DMS53 treated with DMSO at 0.1 percent for 48 hours (cell line): ENCODE measurements around the gene CACNA1E.

Experiments
- DNase-seq: peaks from one replicate; lab custom pipeline; 2025; ENCODE audit not compliant: unreplicated experiment; lab: John Stamatoyannopoulos, UW

Gene CACNA1E

DNA sequence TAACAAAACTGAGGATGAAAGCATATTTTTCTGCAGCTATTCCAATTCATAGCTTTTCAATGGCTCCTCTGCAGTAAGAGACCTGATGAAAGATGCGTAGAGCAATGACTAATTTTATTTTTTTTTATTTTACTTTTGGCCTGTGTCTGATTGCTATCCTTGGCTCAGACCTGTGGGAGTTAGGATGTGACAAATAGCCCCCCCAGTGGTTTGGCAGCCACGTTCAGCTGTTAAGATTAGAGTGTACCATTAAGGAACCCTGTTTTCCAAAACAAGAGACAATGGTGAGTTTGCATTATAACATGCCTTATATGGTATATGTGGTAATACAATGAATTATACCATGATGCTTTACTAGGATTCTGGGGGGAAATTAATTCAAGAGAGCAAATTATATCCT is 264.7 kb downstream of the CACNA1E start:
- no peak for DNase-seq

DNA sequence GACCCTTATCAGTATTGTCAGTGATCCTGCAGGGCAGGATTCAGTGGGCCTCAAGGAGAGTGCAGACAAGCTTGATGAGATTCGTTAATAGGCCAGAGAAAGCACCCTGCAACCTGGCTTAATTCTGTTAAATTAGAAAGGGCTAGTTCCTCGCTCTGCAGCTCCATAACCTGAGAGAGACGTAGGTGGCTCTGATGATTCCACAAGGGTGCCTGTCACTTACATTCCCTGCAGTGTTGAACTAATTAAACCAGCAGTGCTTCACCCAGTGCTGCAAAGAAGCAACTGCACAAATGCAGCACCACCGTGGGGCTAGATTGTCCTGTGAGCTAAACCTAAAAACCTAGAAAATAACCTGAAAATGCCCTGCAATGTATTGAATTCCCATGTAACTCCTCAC is 270.8 kb downstream of the CACNA1E start:
- DNase-seq, result no peak

DNA sequence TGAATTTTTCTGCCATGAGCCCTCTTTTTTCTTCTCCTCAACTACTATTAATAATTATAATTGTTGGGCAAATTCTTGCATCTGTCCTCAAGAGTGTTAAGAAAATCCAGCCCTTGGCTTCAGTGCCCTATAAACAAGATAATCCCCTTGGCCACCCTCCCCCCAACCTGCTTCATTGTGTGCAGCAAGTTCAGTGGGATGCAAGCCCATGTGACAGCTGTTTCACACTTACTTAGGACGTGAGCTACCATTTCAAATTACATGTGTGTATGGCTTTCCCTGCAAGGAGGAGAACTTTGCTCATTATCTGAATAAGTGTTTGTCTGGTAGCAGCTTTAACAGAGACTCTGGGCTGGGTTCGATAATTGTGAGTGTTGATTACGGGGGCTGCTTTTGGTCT is 276.2 kb downstream of the CACNA1E start:
- DNase-seq, result no peak

DNA sequence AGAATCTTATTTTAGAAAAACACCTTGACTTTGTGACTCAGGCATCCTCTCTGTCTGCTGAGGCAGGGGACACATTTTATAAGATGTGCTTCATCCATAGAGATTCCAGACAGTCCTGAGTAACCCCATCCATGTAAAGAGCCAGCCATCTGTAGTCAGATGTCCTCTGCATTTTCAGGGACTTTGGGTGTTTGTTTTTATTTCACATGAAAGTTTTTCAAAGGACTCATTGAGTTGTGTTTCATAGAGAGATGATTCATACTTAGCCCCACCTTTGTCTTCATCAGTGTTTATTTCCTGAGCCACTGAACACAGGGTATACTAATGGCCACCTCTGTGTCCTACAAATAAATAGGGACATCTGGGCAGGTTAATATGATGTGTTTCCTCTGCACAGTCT is 280.4 kb downstream of the CACNA1E start:
- DNase-seq, result peak; percentile 18

DNA sequence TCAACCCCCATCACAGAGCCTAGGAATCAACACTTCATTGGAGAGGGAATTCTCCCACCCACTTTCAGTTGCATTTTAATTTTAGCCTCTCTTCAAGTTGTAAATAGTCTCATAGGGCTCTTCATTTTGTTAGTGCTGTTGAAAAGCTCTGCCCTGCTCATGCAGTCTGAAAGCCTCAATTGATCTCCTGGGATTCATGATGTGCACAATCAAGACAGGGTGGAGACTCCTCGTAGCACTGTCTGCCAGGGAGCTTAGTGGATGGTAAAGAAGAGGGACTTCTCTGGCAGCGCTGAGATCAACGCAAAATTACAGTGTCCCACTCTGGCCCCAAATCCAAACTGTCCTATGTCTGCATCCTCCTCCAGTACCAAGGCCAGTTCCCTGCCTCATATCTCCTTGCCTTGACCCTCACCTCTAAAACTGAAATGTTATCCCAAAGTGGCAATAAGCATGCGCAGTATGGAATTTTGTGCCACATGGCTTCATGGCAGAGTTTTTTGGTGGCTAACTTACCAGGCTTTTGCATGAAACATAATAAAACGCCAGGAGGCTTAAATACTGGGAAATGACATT is 282.2 kb downstream of the CACNA1E start:
- no peak for DNase-seq

DNA sequence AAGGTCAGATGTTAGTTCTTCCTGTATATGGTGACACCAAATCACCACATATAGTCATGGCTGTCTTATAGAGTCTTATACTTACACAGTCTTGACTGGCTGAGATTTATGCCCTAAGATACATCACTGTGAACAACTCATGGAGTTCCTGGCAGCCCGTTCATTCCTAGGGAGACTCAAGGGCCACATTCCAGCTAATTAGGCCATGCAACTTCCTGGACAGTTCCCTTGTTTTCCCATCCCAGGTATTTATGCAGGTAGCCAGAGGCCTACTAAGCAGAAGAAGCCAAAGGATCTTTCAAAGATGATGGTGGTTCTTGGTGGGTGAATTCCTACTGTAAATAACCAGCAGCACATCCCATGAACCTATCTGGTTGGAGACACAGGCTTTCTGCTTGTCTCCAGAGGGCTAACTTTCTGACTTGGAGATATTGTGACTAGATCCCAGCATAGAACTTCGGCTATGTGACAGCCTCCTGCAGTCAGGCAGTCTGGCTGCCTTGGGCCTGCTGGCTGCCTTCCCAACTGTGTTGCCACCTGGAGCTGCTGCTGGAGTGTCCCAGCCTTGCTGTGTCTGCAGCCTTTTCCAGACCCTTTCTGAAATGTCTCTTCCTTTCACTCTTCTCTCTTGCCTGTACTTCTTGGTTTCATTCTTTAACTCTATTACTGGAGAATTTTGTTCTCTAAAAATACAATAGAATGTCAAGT is 283.8 kb downstream of the CACNA1E start:
- no peak for DNase-seq

DNA sequence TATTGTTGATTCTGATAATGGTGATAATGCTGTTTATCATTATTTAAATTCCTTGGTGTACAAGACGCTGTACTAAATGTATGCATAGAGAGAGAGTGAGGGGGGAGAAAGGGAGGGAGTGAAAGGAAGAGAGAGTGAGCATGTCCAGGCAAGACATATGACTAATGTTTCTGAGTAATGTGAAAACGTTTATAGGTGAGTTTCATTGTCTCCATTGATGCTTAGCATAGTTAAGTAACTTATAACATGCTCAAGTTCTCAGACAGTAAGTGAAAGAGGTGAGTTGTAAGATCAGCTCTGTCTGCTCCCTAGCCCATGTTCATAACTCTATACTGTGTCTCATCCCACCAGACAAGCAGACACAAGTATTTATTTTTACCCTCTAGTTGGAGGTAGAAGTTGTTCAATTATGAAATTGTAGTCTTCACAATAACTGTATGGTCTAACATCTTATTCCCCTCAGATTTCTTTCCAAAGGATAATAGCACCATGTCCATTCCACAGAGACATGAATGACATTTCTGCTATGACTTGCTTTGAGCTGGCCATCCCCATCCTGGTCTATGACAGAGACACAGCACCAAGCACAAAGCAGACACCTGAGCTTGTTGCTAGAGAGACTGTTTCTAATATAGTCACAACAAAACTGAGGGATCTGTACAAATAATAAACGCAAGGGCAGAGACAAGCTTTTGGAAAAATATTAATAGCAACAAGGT is 285.1 kb downstream of the CACNA1E start:
- no peak for DNase-seq

DNA sequence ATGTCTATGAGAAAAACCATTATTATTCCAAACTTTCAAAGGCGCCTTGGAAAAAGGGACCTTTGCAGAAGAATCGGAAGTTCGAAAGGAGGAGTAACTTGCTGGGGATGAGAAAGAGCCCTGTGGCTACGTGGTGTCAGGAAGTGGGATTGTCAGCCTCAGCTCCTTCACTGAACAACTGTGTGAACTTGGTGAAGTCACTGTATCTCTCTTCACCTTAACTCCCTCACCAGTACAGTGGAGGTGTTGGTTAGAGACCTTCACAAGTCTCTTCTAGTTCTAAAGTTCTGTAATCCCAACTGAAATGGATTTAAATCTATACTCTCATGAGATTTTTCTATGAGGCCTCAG is 285.6 kb downstream of the CACNA1E start:
- no peak for DNase-seq

DNA sequence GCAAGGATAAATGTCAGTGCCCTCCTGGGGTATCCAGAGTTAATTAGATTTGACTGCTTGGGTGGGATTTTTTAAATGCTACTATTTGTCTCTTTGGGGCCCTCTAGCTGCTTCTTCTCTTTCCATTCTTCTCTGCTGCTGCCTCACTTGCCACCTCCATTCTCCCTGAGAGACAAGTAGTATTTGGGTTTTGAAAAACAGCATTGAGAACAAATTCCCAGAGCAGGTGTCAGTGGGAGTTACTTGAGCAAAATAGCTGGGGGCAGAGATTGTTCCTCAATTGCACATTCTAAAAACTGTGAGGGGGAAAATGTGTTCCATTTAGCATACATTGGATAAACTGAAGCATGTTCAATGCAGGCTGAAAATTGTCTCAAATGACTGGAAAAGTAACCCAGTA is 286.5 kb downstream of the CACNA1E start:
- DNase-seq, result no peak

DNA sequence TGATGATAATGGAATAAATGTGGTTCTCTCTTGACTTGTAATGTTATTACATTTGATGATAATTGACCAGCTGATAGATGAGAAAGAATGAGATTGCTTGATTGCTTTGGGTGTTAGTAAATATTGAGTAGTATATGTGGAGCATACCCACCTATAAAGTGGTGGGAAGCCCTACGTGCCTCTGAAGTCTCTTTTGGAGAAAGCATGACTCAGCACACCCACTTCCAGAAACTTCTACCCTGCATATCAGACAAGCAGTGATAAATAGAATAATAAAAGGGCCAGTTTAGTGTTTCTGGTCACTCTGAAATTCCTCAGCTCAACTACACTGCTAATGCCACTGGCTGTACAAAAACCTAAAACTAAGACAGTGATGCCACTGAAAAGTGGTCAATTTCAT is 289.4 kb downstream of the CACNA1E start:
- no peak for DNase-seq

DNA sequence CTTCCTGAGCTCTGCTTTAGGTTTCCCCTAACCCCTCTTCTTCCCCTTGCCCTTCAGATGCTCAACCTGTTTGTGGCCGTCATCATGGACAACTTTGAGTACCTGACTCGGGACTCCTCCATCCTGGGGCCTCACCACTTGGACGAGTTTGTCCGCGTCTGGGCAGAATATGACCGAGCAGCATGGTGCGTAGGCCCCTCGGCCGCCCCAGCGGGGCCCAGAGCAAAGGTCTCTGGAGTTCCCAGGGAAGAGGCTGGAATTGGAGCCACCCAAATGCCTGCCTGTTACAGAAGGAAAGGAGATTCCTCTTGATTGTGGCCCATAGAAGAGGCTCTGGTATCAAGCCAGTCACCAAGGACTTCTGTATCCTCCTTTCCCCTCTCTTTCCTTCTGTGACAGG is 292.7 kb downstream of the CACNA1E start:
- DNase-seq, result no peak

DNA sequence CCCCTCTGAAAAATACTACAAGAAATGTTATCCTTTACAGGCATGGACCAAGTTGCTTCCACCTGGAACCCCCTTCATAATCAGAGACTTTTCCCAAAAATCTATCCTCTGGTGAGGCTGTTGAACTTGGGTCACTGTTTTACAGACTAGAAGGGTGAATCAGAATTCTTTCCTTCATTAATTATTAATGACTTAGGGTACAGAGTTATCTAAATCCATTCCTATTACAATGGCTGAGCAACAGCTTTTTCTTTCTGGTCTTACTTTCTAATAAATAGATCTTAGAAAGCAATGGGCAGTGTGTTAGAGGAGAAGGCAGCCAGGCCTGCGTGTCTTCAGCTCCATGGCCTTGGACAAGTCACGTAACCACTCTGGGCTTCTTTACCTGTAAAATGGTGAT is 294.0 kb downstream of the CACNA1E start:
- DNase-seq, result no peak

DNA sequence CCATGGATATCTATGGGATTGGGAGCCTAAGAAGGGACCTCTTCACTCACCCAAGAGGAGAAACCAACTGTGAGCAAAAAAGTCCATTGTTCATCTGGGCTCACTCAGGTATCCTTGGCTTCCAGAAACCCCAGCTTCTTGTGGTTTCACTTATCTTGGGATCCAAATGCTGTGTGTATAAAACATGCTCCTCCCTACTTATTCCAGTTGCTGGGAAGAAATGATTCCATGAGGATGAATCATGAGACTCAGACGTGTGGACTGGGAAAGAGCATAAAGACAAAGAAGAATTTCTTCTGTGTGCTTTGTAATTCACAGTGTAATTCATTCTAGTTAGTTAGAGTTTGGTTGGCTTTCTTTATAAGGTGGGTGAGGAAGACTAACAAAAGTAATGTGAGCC is 294.5 kb downstream of the CACNA1E start:
- DNase-seq, result no peak

DNA sequence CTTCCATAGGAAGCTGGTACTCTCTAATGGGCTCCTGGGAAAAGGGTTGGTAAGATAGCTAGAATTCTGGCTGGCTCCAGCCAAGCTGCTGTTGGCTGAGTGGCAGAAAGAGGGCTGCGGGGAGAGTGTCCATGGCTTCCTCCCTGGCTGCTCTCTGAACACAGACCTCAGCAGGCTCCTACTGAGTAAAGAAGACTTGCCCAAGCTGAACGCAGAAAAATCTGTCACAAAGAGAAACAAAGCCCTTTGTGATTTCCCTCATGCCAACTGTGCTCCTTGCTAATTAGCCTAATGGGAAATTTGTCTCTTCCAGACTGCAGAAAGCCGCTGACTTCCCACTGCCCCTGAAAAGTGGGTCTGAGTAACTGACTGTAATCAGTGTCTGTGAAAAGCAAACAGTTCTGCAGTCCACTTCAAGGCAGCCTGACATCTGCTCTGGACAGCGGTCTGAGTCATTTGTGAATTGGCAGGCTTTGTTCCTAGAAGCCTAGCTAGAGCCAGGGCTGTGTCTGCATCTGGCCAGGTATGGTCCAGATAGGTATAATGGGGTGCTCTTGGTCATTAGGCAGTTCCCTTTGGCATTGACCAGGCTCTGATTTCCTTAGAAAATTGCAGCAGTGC is 295.4 kb downstream of the CACNA1E start:
- DNase-seq, result peak; percentile 89

DNA sequence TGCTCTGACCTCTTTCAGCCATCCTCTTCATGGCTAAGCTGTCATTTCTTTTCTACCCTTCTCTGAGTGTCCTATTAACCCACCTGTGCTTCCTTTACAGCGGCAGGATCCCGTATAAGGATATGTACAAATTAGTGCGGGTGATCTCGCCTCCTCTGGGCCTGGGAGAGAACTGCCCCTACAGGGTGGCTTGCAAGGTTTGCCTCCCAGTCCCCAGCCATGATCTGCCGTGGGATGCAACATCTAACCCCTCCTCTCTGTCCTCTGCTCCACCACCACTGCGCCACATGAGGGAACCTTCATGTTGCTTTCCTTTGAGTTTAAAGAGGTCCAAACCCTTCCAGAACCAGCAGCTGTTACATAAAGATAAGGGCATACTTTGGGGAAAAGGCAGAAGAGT is 296.0 kb downstream of the CACNA1E start:
- DNase-seq, result peak; percentile 35

DNA sequence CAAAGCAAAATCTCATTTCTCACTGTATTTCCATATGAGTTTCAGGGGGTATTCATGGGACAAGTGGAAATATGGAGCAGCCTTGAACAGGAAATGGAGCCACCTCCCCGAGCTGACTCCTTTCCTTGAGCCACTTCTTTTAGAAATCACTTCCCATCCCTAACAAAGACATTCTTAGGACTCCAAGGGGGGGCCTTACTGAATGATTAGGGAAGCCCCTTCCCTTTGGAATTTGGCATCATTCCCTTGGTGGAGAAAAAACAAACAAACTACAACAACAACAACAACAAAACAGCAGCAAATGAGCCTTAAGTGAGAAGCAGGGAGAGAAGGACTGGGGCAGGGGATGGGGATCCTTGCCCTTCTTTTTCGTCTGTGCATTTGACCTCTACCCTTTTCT is 299.9 kb downstream of the CACNA1E start:
- DNase-seq, result no peak

DNA sequence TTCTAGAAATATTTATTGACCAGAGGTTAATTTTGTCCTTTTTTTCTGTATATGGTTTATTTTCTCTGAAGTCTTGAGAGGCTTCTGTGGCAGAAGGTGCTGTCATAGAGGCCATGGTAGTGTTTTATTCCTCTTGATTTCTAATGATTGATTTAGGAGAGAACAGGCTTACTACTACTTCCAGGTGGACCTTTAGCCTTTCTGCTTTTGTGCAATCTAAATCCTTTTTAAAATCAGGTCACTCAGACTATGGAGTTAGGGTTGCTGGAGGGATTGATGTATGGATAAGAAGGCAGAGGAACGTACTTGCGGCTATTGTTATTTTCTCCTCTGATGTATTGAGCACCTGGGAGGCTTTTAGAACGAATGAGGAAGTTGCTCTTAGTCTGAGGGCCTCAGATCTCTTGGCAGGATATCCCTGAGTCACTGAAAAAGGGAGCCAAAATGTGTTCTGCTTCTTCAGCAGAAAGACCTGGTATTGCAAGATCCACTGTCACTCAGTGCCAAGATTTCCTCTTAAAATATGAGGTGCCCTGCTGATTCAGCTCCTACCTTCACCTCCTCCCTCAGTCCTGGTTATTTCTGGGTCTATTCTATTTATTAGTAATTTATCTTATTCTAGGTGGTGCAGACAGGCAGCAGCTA is 300.8 kb downstream of the CACNA1E start:
- no peak for DNase-seq

DNA sequence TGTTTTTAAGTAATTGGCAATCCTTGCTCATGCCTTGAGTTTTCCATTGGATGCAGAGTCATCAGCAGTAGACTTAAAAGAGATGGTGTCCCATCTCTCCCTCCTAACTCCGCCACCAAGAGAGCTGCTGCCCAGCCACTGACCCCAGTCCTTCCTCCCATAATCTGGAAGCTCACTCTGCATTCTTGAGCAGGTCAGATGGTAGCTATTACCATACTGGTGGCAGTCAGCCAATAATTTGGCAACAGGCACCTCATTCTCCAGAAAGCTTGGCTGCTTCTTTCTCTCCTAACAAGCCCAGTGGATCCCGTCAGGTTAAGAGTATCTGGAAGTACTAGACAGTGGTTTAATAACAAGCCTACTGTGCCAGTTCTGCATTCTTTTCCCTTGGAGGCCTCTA is 306.1 kb downstream of the CACNA1E start:
- no peak for DNase-seq

DNA sequence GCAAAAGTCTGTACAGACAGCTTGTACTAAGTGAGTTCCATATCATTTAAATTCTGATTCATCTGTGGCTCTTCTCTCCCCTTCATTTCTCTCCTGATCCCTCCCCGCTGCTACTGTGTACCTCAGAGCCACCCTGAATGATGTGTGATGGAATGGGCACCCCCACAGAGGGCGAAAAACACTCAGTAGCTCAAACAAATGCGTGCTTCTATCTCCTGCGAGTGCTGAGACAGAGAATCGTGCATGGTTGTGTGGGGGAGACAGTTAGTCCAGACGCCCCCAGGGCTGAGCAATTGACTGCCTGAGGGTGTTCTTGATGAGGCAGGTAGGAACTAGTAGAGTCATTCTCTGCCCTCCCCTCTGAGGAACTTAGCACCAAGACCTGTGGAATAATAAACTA is 308.4 kb downstream of the CACNA1E start:
- DNase-seq, result no peak

DNA sequence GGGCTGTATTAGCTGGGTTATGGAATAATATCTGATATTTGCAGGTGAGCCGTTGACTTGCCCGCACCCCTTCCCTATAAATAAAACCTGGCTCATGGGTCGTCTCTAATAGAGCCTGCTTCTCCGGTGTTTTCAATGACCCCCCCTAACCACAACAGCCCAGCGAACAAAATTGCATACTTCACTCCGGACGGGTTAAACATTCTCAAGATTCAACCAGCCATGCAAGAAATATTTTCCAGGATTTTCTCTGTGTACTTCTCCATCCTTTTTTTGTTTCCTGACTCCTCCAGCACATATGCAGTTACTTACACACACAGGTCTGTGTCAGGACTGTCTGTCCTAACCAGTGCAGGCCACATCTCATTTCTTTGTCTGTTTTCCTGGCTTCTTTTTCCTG is 310.5 kb downstream of the CACNA1E start:
- DNase-seq, result no peak

DNA sequence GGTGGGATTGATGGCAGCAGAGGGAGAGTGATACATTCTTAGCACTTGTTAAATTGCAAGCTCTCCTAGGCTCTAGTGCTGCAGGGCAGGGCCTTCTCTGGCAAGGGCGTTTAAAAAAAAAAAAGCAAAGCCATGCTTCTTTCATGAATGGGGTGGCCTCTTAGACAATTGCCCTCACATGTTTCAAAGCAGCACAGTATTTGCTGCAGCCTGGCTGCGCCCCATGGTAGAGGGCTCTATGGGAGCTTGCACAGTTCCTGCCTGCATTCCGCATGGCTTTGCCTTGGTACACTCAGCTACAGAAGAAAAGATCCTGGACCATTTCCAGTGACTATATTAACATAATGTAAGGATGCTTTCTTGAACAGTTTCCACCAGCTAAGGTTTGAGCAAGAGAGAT is 311.0 kb downstream of the CACNA1E start:
- DNase-seq, result no peak
